ENCODE results near the gene C1orf210.

Gene C1orf210

DNA sequence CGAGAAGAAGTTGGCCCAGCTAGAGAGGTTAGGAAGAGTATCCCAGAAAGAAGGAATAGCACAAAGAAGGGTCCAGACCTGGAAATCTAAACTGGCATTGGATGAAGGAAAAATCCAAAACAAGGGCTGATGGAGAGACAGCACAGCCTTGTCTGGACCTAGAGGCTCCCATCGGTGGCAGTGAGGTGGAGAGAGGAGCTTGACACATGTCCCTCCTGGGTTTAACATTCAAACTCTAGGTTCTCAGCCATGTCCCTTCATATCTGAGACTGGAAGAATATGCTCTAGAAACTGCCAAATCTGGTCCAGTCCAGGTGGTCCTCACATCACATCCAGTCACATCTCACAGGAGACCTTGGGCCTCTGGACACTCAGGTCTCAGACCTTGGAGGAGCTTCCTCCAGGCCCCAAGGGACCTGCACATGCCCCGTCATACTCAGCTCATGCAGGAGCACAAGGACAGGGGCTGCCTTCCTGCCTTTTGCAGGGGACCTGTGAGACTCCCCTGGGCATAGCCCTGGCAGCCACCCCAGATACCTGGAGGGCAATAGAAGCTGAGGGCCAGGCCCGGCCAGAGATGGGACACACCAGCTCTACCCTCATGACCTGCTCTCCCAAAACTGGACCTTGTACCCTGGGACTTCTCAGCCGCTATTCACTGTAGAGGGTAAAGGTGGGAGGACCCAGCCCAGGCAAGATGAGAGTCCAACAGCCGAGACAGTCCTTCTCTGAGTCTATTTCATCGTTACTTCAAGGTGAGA lies 8.1 kb downstream of the C1orf210 start:
- TF ChIP-seq CTCF (IDR thresholded peaks at IDR 0.05; ENCODE audit: low read depth, low read length) = no peak

GRCh38 chr1:43276673-43277072 lies 8.7 kb downstream of the C1orf210 start:
- no peak overlapping the region for H3K4me3 ChIP-seq (ENCODE audit: low read depth, low read length)
- TF ChIP-seq CTCF (IDR thresholded peaks at IDR 0.05; ENCODE audit: low read depth, low read length) = no peak

More for the DNA sequence above, 8.1 kb downstream of the C1orf210 start:
- no peak overlapping the region for H3K4me3 ChIP-seq (ENCODE audit: low read depth, low read length)

GRCh38 chr1:43275826-43276620 lies 9.4 kb downstream of the C1orf210 start:
- H3K4me3 ChIP-seq (ENCODE audit: low read depth, low read length) = no peak overlapping the region
- no peak for TF ChIP-seq CTCF (IDR thresholded peaks at IDR 0.05; ENCODE audit: low read depth, low read length)

DNA sequence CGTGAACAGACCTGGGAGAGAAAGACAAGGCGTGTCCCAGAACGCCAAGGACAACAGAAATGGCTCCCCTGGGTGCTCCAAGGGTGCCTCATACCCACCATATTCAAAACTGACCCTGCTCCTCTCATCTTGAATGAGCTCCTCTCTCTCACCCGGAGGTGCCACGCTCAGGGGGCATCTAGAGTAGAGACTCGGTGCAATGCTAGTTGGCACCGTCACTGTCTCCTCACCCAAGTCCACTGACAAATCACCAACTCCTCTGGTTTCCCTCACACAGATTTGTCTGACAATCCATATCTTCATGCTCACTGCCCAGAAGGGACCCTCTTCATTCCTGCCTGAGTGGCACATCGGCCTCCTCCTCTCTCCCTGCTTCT lies 10.6 kb downstream of the C1orf210 start:
- no peak overlapping the region for H3K4me3 ChIP-seq (ENCODE audit: low read depth, low read length)
- TF ChIP-seq CTCF (IDR thresholded peaks at IDR 0.05; ENCODE audit: low read depth, low read length) = no peak

DNA sequence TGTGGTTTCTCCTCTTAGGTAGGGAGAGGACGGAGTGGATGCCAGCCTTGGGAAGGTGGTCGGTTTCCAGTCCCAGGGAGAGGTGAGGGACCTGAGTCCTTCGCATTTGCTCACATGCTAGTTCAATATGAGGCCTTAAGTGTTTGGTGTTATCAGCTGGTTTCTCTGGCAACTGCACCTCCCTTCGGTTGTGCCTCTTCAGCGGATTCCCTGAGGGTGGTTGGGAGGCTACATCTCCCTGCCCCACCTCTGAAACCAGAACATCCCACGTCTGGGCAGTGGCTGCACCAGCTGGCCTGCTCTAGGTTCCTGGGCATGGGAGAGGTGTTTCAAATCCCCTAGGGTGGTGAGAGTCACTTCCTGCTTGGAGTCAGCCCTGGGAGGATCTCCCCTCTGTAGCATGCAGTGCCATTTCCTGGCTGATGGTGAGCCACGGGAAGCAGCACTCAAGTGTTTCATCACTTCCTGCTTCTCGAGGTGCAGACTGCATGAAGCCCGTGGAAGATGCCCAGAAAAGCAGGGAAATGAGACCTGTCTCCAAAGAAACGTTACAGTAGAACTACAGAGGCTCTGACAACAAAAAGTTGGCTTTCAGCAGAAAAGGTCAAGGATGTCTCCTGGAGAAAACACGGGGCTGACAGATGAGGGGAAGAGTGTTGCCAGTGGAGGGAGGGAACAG lies 11.1 kb downstream of the C1orf210 start:
- H3K4me3 ChIP-seq (ENCODE audit: low read depth, low read length) = no peak overlapping the region
- TF ChIP-seq CTCF (IDR thresholded peaks at IDR 0.05; ENCODE audit: low read depth, low read length) = no peak

- no peak overlapping the region for H3K4me3 ChIP-seq (ENCODE audit: low read depth, low read length)
- no peak for TF ChIP-seq CTCF (IDR thresholded peaks at IDR 0.05; ENCODE audit: low read depth, low read length)
Observed at GRCh38 chr1:43273708-43274107, 11.7 kb downstream of the C1orf210 start.
